Superior temporal gyrus (tissue), 1 donor: ENCODE data around the gene LIMS1.
"Not testable (repeated sequence)": the region's sequence is repeated elsewhere in the genome, so short reads cannot be mapped to it uniquely, and the experiment has no call there.

Experiments used
- DNase-seq: peaks from one replicate; pipeline ENCODE4 v3.0.0-alpha.2; 2016; ENCODE audit errors: extremely low spot score

The LIMS1 gene

DNA sequence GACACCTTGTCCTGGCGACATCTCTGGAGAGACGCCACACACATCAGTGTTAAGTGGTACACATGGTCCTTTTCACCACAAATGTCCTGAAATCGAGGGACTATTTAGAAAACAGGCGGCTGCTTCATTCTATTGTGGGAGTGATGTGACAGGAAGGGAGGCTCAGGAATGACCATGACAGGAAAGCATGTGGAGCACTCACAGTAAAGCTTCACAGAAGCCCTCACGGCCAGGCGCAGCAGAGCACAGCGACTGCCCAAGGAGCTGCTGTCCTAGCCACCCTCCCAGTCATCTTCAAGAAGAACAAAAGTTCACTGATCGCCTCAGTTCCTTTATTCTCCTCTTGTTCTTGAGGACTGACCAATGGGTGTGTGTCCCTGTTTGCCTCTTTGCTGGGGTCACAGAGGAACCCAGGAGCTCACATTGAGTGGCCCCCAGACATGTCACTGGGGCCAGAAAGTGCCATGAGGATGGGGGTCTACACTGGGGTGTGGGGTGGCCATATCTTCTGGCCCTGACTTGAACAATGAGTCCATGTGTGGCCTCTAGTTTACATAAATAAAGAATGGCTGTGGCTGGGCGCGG, 100.4 kb downstream of the LIMS1 start:
- DNase-seq, result no peak

DNA sequence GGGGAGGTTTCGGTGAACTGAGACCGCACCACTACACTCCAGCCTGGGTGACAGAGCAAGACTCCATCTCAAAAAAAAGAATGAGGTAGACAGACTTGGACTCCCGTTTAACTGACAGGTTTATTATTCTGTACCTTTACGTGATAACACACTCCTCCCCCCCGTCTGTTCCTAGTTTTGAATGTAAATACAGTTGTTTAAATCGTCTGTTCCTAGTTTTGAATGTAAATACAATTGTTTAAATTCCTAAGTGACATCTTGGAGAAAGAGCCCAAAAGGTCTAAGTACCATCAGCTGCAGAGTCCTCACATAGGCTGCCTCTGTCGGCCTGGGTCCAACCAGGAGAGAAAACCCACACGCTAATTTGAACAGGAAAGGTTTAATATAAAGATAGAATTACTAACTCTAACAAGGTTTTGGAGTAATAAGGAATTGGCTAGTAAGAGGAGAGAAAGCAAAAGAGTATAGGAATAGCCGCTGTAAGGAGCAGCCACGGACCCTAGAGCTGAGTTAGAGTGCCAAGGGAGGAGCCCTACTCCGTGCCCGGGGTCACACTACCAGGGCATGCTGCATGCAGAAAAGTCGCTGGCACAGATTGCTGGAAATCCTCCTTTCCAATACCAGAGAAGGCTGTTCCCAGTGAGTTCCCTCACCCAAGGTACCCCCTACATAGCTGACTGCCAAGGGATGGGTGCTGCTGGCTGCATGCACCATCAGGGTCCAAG, 101.5 kb downstream of the LIMS1 start:
- no peak for DNase-seq

- DNase-seq, result no peak
Observed at GRCh38 chr2:108637304-108637669, 103.0 kb downstream of the LIMS1 start.

DNA sequence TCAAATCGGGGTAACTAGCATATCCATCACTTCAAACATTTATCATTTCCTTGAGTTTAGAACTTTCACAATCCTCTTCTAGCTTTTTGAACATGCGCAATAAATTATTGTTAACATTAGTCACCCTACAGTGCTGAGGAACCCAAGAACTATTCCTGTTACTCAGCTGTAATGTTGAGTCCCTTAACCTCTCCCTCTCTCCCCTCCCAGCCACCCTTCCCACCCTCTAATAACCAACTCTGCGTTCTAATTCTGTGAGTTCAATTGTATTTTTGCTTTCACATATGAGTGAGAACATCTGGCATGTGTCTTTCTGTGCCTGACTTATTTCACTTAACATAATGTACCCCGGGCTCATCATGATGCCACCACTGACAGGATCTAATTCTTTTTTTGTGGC, 106.5 kb downstream of the LIMS1 start:
- peak; percentile 8 for DNase-seq

- peak; percentile 19 for DNase-seq
Observed at GRCh38 chr2:108641756-108642155, 107.5 kb downstream of the LIMS1 start.

GRCh38 chr2:108643261-108643849, 109.1 kb downstream of the LIMS1 start:
- DNase-seq, result no peak

DNA sequence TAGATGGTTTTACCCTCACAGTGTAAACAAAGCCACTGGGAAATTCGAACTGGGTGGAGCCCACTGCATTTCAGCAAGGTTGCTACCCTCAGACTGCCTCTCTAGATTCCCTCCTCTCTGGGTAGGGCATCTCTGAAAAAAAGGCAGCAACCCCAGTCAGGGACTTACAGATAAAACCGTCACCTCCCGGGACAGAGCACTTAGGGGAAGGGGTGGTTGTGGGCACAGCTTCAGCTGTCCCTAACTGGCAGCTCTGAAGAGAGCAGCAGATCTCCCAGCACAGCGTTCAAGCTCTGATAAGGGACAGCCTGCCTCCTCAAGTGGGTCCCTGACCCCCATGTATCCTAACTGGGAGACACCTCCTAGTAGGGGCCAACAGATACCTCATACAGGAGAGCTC, 109.6 kb downstream of the LIMS1 start:
- DNase-seq, result not testable (repeated sequence)

GRCh38 chr2:108644446-108644845, 110.2 kb downstream of the LIMS1 start:
- DNase-seq, result not testable (repeated sequence)

- not testable (repeated sequence) for DNase-seq
Observed at GRCh38 chr2:108648796-108649195, 114.5 kb downstream of the LIMS1 start.

- DNase-seq, result not testable (repeated sequence)
Observed at GRCh38 chr2:108650465-108650864, 116.2 kb downstream of the LIMS1 start.

- DNase-seq, result not testable (repeated sequence)
Observed at GRCh38 chr2:108651468-108651867, 117.2 kb downstream of the LIMS1 start.

DNA sequence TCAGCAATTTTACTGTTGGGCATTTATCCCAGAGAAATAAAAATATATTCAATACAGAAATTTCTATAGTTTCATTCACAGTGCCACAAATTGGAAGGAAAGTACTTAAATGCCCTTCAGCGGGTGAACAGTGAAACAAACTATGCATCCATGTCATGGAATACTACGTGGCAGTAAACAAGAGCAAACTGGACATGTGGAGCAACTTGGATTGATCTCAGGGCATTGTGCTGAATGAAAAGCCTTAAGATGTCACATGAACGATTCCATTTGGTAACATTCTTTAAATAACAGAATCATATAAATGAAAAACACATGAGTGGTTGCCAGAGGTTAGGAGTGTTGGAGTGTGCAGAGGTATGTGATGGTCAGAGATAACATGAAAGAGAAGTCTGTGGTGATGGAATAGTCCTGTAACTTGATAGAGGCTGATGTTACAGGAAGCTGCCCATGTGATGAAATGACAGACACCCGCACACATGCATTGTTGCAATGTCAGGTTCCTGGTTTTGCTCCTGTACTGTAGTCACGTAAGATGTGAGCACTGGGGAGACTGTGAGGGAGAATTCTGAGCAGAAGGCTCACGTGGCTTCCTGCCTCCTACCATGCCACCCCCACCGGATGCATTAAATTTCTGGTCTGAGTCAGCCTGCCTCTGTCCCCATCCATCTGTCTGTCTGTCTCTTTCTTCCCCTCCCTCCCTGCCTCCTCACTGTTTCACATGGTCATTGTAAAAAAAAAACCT, 118.1 kb downstream of the LIMS1 start:
- DNase-seq, result not testable (repeated sequence)

DNA sequence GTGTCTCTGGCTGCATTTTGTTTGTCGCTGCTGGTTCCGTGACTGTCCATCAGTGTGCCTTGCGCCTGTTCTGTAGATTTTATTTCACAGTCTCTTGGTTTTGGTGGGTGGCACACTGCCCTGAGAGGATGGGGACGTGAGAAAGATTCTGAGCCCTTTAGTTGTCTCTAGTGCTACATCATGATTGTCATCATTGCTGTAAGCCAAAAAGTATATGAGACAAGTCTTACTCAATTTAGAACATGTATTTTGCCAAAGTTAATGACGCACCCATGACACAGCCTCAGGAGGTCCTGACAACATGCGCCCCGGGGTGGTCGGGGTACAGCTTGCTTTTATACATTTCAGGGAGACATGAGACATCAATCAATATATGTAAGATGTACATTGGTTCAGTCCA, 119.2 kb downstream of the LIMS1 start:
- not testable (repeated sequence) for DNase-seq

DNA sequence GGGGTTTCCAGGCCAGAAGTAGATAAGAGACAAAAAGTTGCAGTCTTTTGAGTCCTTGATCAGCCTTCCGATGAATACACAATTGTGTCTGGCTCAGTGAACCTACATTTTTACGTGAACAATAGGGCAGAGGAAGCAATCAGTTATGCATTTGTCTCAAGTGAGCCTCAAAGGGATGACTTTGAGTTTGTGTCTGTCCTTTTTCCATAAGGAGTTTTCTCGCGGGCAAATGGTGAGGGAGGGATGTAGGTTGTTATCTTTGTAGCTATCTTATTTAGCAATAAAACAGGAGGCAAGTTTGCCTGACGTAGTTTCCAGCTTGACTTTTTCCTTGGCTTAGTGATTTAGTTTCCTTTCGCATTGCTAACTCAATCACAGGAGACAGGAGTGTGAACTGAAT, 119.6 kb downstream of the LIMS1 start:
- not testable (repeated sequence) for DNase-seq

- DNase-seq, result not testable (repeated sequence)
Observed at GRCh38 chr2:108654521-108655125, 120.4 kb downstream of the LIMS1 start.

DNA sequence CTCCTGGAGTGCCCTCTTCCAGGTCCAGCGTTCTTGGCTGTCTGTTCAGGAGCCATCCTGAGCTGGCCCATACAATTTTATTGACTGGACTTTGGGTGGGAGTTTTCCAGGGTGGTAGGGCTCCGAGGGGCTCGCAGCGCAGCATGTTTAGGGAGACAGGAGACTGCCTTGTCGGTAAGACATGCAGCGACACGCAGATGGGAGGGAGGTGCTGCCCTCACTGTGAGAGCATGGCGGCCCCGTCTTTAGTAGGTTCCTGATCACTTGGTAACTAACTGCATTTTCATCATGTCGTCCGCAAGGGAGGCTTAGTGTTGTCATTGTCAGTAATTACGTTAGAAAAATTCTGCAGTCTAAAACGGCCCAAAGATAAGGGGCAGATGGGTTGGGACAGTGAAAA, 121.0 kb downstream of the LIMS1 start:
- DNase-seq, result not testable (repeated sequence)

- not testable (repeated sequence) for DNase-seq
Observed at GRCh38 chr2:108656282-108656681, 122.0 kb downstream of the LIMS1 start.

DNA sequence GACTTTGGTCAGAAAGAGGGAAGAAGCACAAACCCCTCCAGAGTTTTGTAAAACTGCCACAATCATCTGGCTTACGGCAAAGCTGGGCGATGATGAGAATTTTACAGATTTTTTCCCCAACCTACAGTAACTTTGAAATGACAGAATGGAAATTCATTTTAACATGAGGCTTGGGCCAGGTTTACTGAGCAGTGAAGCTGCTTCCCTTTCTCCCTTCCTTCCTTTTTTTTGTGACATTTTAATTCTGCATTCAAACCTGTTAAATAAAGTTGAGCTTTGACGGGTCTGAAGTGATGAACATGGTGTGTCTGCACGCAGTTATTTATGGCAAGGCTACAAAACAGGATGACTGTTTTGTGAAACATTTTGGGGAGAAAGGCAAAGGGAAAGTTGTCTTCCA, 123.2 kb downstream of the LIMS1 start:
- peak; percentile 36 for DNase-seq

- DNase-seq, result not testable (repeated sequence)
Observed at GRCh38 chr2:108658553-108658952, 124.3 kb downstream of the LIMS1 start.

GRCh38 chr2:108661493-108661892, 127.2 kb downstream of the LIMS1 start:
- not testable (repeated sequence) for DNase-seq

- peak; percentile 18 for DNase-seq
Observed at GRCh38 chr2:108662207-108662612, 127.9 kb downstream of the LIMS1 start.

- DNase-seq, result not testable (repeated sequence)
Observed at GRCh38 chr2:108663346-108663745, 129.1 kb downstream of the LIMS1 start.
